HepG2 (cell line): ENCODE measurements around the gene HIVEP2. TPM values are rescaled to one million over a fixed set of nuclear protein-coding genes. Genes with fewer than 3 reads are reported as not detected.

ENCODE experiments used
- ATAC-seq: fragments of 200-7000 bp; cut with Tn5 transposase; 3 replicates; pipeline ENCODE4 v1.9.1; 2020; ENCODE audit warnings: mild to moderate bottlenecking, moderate library complexity
- BruUV-seq: library from RNA; stranded (reverse); fragments of 400-500 nt; replicated peaks from 2 replicates; lab custom pipeline; 2021; lab: Mats Ljungman, UMichigan
- CTCF ChIA-PET: fragments of 300-600 bp; formaldehyde crosslinking; extraction: SDS; loops from one replicate; lab custom pipeline; 2021; ENCODE audit warnings: low total read pairs, inconsistent platforms, low intra/inter-chr PET ratio; lab: Yijun Ruan, JAX
- POLR2A ChIA-PET: fragments of 350-600 bp; sonication (Branson Sonifier 250); formaldehyde crosslinking; loops from one replicate; lab custom pipeline; 2020; ENCODE audit warnings: antibody characterized with exemption, inconsistent platforms; lab: Yijun Ruan, JAX
- DNase-seq: peaks from one replicate; pipeline ENCODE4 v3.0.0-alpha.2; 2015; ENCODE audit warnings: low spot score
- FAIRE-seq: peaks from 3 replicates; lab custom pipeline; 2011; peaks lifted over from hg19 to GRCh38; lab: Jason Lieb, UNC
- H2AFZ ChIP-seq: one replicate; pipeline ENCODE4 v1.6.1; 2011; ENCODE audit warnings: low read length, inconsistent platforms
- H3K27ac ChIP-seq: fragments of 300-600 bp; 3 replicates; pipeline ENCODE4 v1.8.0; 2011; ENCODE audit warnings: mixed run types, mild to moderate bottlenecking, mixed read lengths, low read length, inconsistent platforms; ENCODE audit not compliant: insufficient read depth; ENCODE audit errors: extremely low read length
- H3K27me3 ChIP-seq, 2 experiments: fragments of 200-600 bp in 1 of 2; 2 replicates in 1 of 2; 3 replicates in 1 of 2; pipeline versions ENCODE4 v1.6.0 to v1.8.0; 2011; ENCODE audit warnings: low read length in 2 of 2, mild to moderate bottlenecking in 2 of 2, moderate library complexity in 2 of 2, inconsistent platforms in 1 of 2; ENCODE audit not compliant: insufficient read depth in 2 of 2, control insufficient read depth in 1 of 2
- H3K36me3 ChIP-seq, 2 experiments: fragments of 200-600 bp in 1 of 2; replicated peaks in 1 of 2; 2 replicates in 1 of 2; 3 replicates in 1 of 2; pipeline versions ENCODE4 v1.5.1 to v1.8.0; 2011; ENCODE audit warnings: low read length in 2 of 2, inconsistent platforms in 1 of 2; ENCODE audit not compliant: insufficient read depth in 2 of 2, control insufficient read depth in 1 of 2
- H3K4me1 ChIP-seq: 2 replicates; pipeline ENCODE4 v1.5.1; 2012; ENCODE audit warnings: low read length, inconsistent platforms; ENCODE audit not compliant: insufficient read depth
- H3K4me2 ChIP-seq: 2 replicates; pipeline ENCODE4 v1.6.0; 2011; ENCODE audit warnings: low read depth, low read length, inconsistent platforms
- H3K4me3 ChIP-seq, 3 experiments: fragments of 200-600 bp in 1 of 3; sonication (generic), shearing (Covaris generic) in 1 of 3; replicated peaks in 1 of 3; 2 replicates each; pipeline ENCODE4 v1.5.1; 2011 to 2016; ENCODE audit warnings: low read length in 3 of 3, inconsistent platforms in 2 of 3, low read depth in 2 of 3, mild to moderate bottlenecking in 2 of 3, control low read depth in 1 of 3, mixed read lengths in 1 of 3; ENCODE audit not compliant: insufficient read depth in 1 of 3
- H3K79me2 ChIP-seq: one replicate; pipeline ENCODE4 v1.6.1; 2011; ENCODE audit warnings: low read length, inconsistent platforms; ENCODE audit not compliant: insufficient read depth
- H3K9ac ChIP-seq: 2 replicates; pipeline ENCODE4 v1.6.0; 2011; ENCODE audit warnings: mild to moderate bottlenecking, low read depth, low read length, inconsistent platforms; ENCODE audit not compliant: insufficient read depth
- H3K9me3 ChIP-seq: 2 replicates; pipeline ENCODE4 v1.5.1; 2012; ENCODE audit warnings: mild to moderate bottlenecking, low read length
- H4K20me1 ChIP-seq: 2 replicates; pipeline ENCODE4 v1.6.0; 2011; ENCODE audit warnings: inconsistent platforms, mild to moderate bottlenecking, low read length, moderate library complexity; ENCODE audit not compliant: insufficient read depth
- DNMT1 ChIP-seq: sonication (generic); formaldehyde crosslinking; IDR thresholded peaks from 2 replicates; pipeline ENCODE4 v1.5.1; 2020; ENCODE audit warnings: mild to moderate bottlenecking, missing genetic modification reagents
- FOXJ3 ChIP-seq: sonication (generic); formaldehyde crosslinking; IDR thresholded peaks from 2 replicates; pipeline ENCODE4 v1.4.0; 2020; ENCODE audit warnings: missing genetic modification reagents, mild to moderate bottlenecking, borderline replicate concordance
- FOXK2 ChIP-seq: fragments of 450-650 bp; IDR thresholded peaks from 2 replicates; pipeline ENCODE4 v1.6.1; 2016
- GABPA ChIP-seq, 2 experiments: IDR thresholded peaks; 2 replicates each; pipeline ENCODE4 v1.6.1; 2011 to 2016; ENCODE audit warnings: low read depth in 2 of 2, low read length in 1 of 2, missing biosample characterization in 1 of 2, missing genetic modification characterization in 1 of 2
- GABPB1 ChIP-seq: IDR thresholded peaks from 2 replicates; pipeline ENCODE4 v1.6.1; 2016; ENCODE audit warnings: mild to moderate bottlenecking, missing genetic modification reagents, moderate library complexity, missing compliant biosample characterization
- HOXA5 ChIP-seq: sonication (generic); formaldehyde crosslinking; IDR thresholded peaks from 2 replicates; pipeline ENCODE4 v1.4.0; 2020; ENCODE audit warnings: missing genetic modification reagents
- IKZF1 ChIP-seq: fragments of 450-650 bp; IDR thresholded peaks from 2 replicates; pipeline ENCODE4 v1.7.1; 2016
- PHB2 ChIP-seq: fragments of 450-650 bp; IDR thresholded peaks from 2 replicates; pipeline ENCODE4 v1.6.1; 2018; ENCODE audit not compliant: partially characterized antibody
- PLRG1 ChIP-seq: fragments of 450-650 bp; conservative IDR thresholded peaks from 2 replicates; pipeline ENCODE4 v1.6.1; 2016
- SMARCE1 ChIP-seq: fragments of 450-650 bp; IDR thresholded peaks from 2 replicates; pipeline ENCODE4 v1.6.1; 2017; ENCODE audit warnings: borderline replicate concordance
- TSC22D2 ChIP-seq: sonication (generic); formaldehyde crosslinking; IDR thresholded peaks from 2 replicates; pipeline ENCODE4 v1.5.1; 2020; ENCODE audit warnings: missing genetic modification reagents, mild to moderate bottlenecking, borderline replicate concordance
- ZBTB10 ChIP-seq: sonication (generic); formaldehyde crosslinking; IDR thresholded peaks from 2 replicates; pipeline ENCODE4 v1.4.0; 2020; ENCODE audit warnings: missing genetic modification reagents, borderline replicate concordance
- ZBTB33 ChIP-seq: sonication (generic); formaldehyde crosslinking; IDR thresholded peaks from 2 replicates; pipeline ENCODE4 v1.4.0; 2020; ENCODE audit warnings: missing genetic modification reagents
- ZNF20 ChIP-seq: sonication (generic); formaldehyde crosslinking; IDR thresholded peaks from 2 replicates; pipeline ENCODE4 v1.4.0; 2020; ENCODE audit warnings: mild to moderate bottlenecking, moderate library complexity, missing genetic modification reagents
- ZNF530 ChIP-seq: sonication (generic); formaldehyde crosslinking; IDR thresholded peaks from 2 replicates; pipeline ENCODE4 v1.5.0; 2020; ENCODE audit warnings: low read depth, mild to moderate bottlenecking, missing genetic modification reagents
- ZNF746 ChIP-seq: sonication (generic); formaldehyde crosslinking; IDR thresholded peaks from 2 replicates; pipeline ENCODE4 v1.8.0; 2022; ENCODE audit warnings: mild to moderate bottlenecking, missing genetic modification reagents
- ZZZ3 ChIP-seq: sonication (generic); formaldehyde crosslinking; IDR thresholded peaks from 2 replicates; pipeline ENCODE4 v1.4.0; 2020; ENCODE audit warnings: missing genetic modification reagents, mild to moderate bottlenecking, borderline replicate concordance
- WGBS: methylation state at CpG from one replicate; pipeline ENCODE4 v1.1.6; 2017; ENCODE audit warnings: low lambda C conversion rate; 5-methylcytosine and 5-hydroxymethylcytosine counted together
- in situ Hi-C: cut with HindIII; loops from 2 replicates; pipeline ENCODE4 v1.10.0; 2017; ENCODE audit warnings: low pct_unique_long_range_greater_than_20kb; ENCODE audit not compliant: extremely low pct_ligation_motif_present
- intact Hi-C: fragments of 100-400 bp; cut with micrococcal nuclease; formaldehyde crosslinking; loops from one replicate; pipeline ENCODE4 v1.10.0; 2022; ENCODE audit not compliant: unreplicated experiment
- polyA plus RNA-seq, 8 experiments: library from polyadenylated mRNA; depleted of rRNA in 3 of 8; stranded (reverse) in 7 of 8; unstranded in 1 of 8; fragments of >200 nt; fragmentation: Illumina TruSeq in 4 of 8; extraction: Trizol in 4 of 8; gene quantifications; 2 replicates each; pipeline versions ENCODE4 v1.2.1 to v1.2.3, GENCODE V29; 2011 to 2016; ENCODE audit warnings: low read depth in 4 of 8, missing spikeins in 1 of 8, mixed read lengths in 1 of 8; ENCODE audit not compliant: insufficient read depth in 1 of 8
- total RNA-seq, 5 experiments: library from RNA; depleted of rRNA; stranded (reverse); fragments of >200 nt; fragmentation: Illumina TruSeq; extraction: Trizol; gene quantifications; 2 replicates each; pipeline ENCODE4 v1.2.3, GENCODE V29; 2016; ENCODE audit warnings: low read depth in 1 of 5

The HIVEP2 gene
- total and polyA plus RNA-seq, 2 of the 13 experiments (the other 11 are each of a cell fraction or from before 2014, with no cell fraction given) = 3.4 to 12.9 TPM

- no peaks in the 10 kb centered on the region for H3K36me3 ChIP-seq
- in situ Hi-C loops (no loop called here), intact Hi-C loops (no loop called here)
- H3K4me1 ChIP-seq = peaks cover 12% of the 10 kb centered on the region; the same call in 1 of the 2 replicates
- no peaks in the 10 kb centered on the region for H3K9me3 ChIP-seq
- H3K79me2 ChIP-seq = no peaks in the 10 kb centered on the region
- ChIA-PET CTCF (no interaction called here), POLR2A (no interaction called here)
- H3K4me2 ChIP-seq = no peak overlapping the region
- TF ChIP-seq GABPB1 (CRISPR knock-in tag) (no peak), GABPA (IDR thresholded peaks at IDR 0.05; ENCODE audit: low read depth, low read length) (no peak), GABPA (CRISPR knock-in tag; IDR thresholded peaks at IDR 0.05; ENCODE audit: low read depth) (no peak), FOXK2 (no peak), FOXJ3 (CRISPR knock-in tag) (no peak), ZNF746 (CRISPR knock-in tag) (no peak), ZNF530 (CRISPR knock-in tag) (no peak), PHB2 (no peak)
- H2AFZ ChIP-seq = no peak overlapping the region
- H3K27me3 ChIP-seq = peaks cover 1 to 17% of the 10 kb centered on the region in 2 experiments; a peak in 3 of 5 replicates
- H4K20me1 ChIP-seq = no peaks in the 10 kb centered on the region
- H3K27ac ChIP-seq = no peak overlapping the region
- no peak overlapping the region for H3K9ac ChIP-seq
- no peak for DNase-seq
- 31% methylated on average over 3 of the region's 3 CpGs for WGBS
- ATAC-seq = no peak
- BruUV-seq = no TSS peak
- H3K4me3 ChIP-seq = no peak overlapping the region
- FAIRE-seq = no peak
Observed at GRCh38 chr6:142952614-142953013, 7.6 kb upstream of the HIVEP2 start.

- DNase-seq (no peak), FAIRE-seq (no peak), ATAC-seq (no peak)
- BruUV-seq = no TSS peak
- POLR2A ChIA-PET = no interaction called here
- Histone ChIP-seq H2AFZ (no peak overlapping the region), H3K9ac (no peak overlapping the region), H3K4me3 (no peak overlapping the region), H3K36me3 (no peaks in the 10 kb centered on the region), H3K9me3 (no peaks in the 10 kb centered on the region), H3K79me2 (no peaks in the 10 kb centered on the region), H3K27ac (no peak overlapping the region), H3K4me1 (peaks cover 12% of the 10 kb centered on the region; the same call in 1 of the 2 replicates), H4K20me1 (no peaks in the 10 kb centered on the region), H3K27me3 (peaks cover 1 to 20% of the 10 kb centered on the region in 2 experiments; a peak in 3 of 5 replicates), H3K4me2 (no peak overlapping the region)
- intact Hi-C loops = no loop called here
- in situ Hi-C loops = no loop called here
- CTCF ChIA-PET = no interaction called here
- TF ChIP-seq HOXA5 = no peak
- TF ChIP-seq IKZF1 = no peak
- TF ChIP-seq ZNF20 = no peak
- TF ChIP-seq DNMT1 (CRISPR knock-in tag) = no peak
- no peak for TF ChIP-seq ZBTB10 (CRISPR knock-in tag)
- TF ChIP-seq ZZZ3 (CRISPR knock-in tag) = no peak
- no peak for TF ChIP-seq TSC22D2 (CRISPR knock-in tag)
- no peak for TF ChIP-seq PLRG1
- TF ChIP-seq SMARCE1 = no peak
- no peak for TF ChIP-seq ZBTB33
- 6% methylated on average over 1 of the region's 1 CpG for WGBS
Observed at GRCh38 chr6:142950291-142950690, 5.3 kb upstream of the HIVEP2 start.
